ENCODE data around the gene DYNLT4.
"Not testable (repeated sequence)": the region's sequence is repeated elsewhere in the genome, so short reads cannot be mapped to it uniquely, and the experiment has no call there.

Gene DYNLT4

DNA sequence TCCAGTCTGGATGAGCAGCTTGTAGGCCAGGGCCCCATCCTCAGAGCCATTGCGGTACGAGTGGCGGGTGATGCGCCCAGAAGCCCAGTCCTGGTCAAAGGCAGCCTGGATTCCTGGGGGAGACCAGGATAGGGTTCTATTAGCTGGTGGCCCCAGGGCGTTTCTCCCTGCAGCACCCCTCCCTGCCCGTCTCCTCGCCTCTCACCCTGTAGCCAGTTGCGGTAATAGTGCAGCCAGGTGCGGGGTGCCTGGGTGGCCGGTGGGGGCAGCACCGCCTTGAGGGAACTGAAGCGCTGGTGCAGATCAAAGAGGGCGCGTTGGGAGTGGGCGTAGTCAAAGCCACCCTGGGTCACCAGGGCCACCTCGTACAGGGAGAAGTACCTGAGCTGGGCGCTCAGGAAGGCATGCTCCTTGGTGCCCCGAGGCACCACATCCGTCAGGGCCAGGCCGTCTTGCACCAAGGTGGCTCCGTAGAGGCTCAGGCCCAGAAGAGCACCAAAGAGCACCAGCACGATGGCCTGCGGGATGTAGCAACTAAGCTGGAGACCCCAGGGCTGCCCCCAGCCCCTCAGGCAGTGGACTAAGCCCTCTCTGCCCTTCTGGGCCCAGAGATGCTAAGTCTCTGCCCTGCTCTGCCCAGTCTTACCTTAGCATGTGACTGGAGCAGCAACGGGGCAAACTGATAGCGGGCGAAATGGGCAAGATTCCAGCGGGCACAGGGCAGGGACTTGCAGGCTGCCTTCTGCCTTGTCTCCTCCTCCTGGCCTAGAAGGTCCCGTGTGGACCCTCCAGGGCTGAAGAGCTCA, 20.2 kb upstream of the DYNLT4 start:
- no peaks in the 10 kb centered on the region for H3K36me3 ChIP-seq
- H3K4me1 ChIP-seq (ENCODE audit: control insufficient read depth in 1 of 2, insufficient read depth in 1 of 2, low read depth in 1 of 2, low read length in 1 of 2), result peaks cover 28 to 31% of the 10 kb centered on the region in 2 experiments
- H3K27ac ChIP-seq, result no peak overlapping the region
- no peaks in the 10 kb centered on the region for H3K27me3 ChIP-seq
- no peak overlapping the region for H3K4me3 ChIP-seq (ENCODE audit: low read depth in 1 of 2, low read length in 1 of 2)
- TF ChIP-seq, protein P1, sequence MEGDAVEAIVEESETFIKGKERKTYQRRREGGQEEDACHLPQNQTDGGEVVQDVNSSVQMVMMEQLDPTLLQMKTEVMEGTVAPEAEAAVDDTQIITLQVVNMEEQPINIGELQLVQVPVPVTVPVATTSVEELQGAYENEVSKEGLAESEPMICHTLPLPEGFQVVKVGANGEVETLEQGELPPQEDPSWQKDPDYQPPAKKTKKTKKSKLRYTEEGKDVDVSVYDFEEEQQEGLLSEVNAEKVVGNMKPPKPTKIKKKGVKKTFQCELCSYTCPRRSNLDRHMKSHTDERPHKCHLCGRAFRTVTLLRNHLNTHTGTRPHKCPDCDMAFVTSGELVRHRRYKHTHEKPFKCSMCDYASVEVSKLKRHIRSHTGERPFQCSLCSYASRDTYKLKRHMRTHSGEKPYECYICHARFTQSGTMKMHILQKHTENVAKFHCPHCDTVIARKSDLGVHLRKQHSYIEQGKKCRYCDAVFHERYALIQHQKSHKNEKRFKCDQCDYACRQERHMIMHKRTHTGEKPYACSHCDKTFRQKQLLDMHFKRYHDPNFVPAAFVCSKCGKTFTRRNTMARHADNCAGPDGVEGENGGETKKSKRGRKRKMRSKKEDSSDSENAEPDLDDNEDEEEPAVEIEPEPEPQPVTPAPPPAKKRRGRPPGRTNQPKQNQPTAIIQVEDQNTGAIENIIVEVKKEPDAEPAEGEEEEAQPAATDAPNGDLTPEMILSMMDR (IDR thresholded peaks at IDR 0.05), result no peak
- H3K9me3 ChIP-seq, result no peaks in the 10 kb centered on the region

DNA sequence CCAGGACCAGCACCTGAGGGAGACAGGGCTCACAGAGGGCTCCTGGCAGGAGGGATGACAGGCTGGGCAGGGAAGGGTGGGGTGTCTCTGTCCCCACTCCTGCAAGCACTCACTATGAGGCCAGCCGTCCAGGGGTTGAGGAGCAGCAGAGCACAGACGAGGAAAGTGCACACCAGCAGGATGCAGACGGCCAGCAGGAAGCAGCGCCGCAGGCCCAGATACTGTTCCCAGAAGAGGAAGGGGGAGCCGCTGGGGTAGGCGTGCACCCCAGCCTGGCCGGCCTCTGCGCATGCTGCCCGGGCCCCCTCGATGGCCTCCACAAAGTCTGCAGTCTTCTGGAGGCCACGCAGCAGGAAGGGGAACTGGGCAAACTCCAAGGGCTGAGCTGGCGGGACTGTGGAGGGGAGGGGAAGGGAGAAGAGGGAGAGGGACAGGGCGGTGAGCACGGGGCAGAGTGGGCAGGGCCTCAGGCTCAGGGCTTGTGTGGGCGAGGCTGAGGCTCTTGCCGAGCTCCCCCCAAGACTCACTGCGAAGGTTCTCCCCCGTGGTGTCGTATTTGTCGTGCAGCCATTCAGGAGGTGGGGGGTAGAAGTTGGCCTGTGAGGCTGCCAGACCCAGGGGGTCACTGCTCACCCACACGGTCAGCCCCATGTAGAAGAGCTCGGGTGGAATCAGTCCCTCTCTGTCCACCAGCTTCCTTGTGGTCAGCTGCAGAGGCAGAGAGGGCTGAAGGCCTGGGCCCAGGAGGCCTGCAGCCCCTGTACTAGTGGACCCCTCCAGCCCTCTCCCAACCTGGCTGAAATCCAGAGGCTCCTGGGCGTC, 19.4 kb upstream of the DYNLT4 start:
- peak overlapping the region; percentile 25 for H3K4me3 ChIP-seq (ENCODE audit: low read depth in 1 of 2, low read length in 1 of 2)
- H3K27me3 ChIP-seq, result no peaks in the 10 kb centered on the region
- peak overlapping the region; percentile 43 for H3K27ac ChIP-seq
- no peaks in the 10 kb centered on the region for H3K36me3 ChIP-seq
- TF ChIP-seq, protein P1 (IDR thresholded peaks at IDR 0.05), result no peak
- H3K4me1 ChIP-seq (ENCODE audit: control insufficient read depth in 1 of 2, insufficient read depth in 1 of 2, low read depth in 1 of 2, low read length in 1 of 2), result peaks cover 28 to 31% of the 10 kb centered on the region in 2 experiments
- H3K9me3 ChIP-seq, result no peaks in the 10 kb centered on the region

DNA sequence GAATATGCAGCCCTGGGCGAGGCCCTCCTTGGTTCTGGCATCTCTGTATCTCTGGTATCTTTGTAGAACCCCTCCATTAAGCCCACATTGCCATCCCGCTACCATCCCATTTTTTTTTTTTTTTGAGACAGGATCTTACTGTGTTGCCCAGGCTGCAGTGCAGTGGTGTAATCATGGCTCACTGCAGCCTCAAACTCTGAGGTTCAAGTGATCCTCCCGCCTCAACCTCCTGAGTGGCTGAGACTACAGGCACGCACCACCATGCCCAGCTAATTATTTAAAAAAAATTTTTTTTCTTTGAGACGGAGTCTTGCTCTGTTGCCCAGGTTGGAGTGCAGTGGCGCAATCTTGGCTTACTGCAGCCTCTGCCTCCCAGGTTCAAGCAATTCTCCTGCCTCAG, 17.2 kb upstream of the DYNLT4 start:
- not testable (repeated sequence) for H3K36me3 ChIP-seq; H3K27me3 ChIP-seq; H3K9me3 ChIP-seq; H3K4me3 ChIP-seq (ENCODE audit: low read depth in 1 of 2, low read length in 1 of 2); H3K27ac ChIP-seq
- H3K4me1 ChIP-seq (ENCODE audit: control insufficient read depth in 1 of 2, insufficient read depth in 1 of 2, low read depth in 1 of 2, low read length in 1 of 2), result peaks cover 19 to 24% of the 10 kb centered on the region in 2 experiments

DNA sequence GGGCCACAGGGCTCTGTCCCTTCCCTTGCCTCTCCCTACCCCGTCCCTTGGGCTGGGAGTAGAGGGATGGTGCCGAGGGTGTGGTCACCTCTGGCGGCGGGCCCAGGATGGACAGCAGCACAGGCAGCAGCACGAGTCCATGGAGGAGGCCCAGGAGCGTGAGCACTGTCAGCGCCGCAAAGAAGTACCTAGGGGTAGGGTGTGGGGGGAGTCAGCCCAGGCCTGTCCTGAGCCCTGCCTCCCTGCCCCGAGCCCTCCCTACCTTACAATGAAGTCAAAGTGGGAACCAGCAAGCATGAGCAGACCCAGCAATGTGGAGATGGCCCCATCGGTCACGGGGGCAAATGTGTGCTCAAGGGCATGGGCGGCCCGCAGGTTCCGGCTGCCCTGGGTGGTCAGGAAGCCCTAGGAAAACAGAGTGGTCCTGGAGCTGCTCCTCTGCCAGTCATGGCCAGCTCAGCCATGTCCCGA, 15.9 kb upstream of the DYNLT4 start:
- Histone ChIP-seq H3K4me1 (ENCODE audit: control insufficient read depth in 1 of 2, insufficient read depth in 1 of 2, low read depth in 1 of 2, low read length in 1 of 2) (peaks cover 28 to 30% of the 10 kb centered on the region in 2 experiments), H3K9me3 (no peaks in the 10 kb centered on the region), H3K36me3 (no peaks in the 10 kb centered on the region), H3K27ac (no peak overlapping the region), H3K27me3 (no peaks in the 10 kb centered on the region), H3K4me3 (ENCODE audit: low read depth in 1 of 2, low read length in 1 of 2) (no peak overlapping the region)
- TF ChIP-seq, protein P1 (IDR thresholded peaks at IDR 0.05), result no peak

DNA sequence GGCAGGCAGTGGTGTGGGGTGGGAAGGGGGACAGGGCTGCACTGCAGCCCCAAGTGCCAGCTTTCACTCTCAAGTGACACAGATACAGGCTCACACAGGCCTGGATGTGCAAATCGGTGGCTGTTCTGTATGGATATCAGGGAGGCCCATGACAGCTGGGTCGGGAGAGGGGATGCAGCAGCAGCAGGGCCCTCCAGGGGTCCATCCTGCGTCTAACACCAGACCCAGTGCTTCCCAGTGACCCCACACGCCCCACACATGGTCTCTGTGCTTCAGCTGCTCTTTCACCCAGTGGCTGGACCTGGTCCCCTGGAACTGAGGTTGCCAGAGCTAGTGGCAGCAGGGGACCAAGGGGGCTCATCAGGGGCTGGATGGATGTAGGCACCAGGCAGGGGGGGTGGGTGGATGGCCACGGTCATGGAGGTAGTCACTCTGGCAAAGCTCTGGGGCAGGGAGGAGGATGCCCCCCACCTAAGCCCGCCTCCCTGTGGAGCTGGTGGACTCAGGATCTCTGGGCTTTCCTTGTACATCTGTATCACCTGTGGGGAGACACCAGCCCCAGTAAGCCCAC, 15.1 kb upstream of the DYNLT4 start:
- peaks cover 28 to 29% of the 10 kb centered on the region in 2 experiments for H3K4me1 ChIP-seq (ENCODE audit: control insufficient read depth in 1 of 2, insufficient read depth in 1 of 2, low read depth in 1 of 2, low read length in 1 of 2)
- TF ChIP-seq, protein P1 (IDR thresholded peaks at IDR 0.05), result no peak
- H3K4me3 ChIP-seq (ENCODE audit: low read depth in 1 of 2, low read length in 1 of 2), result no peak overlapping the region
- no peaks in the 10 kb centered on the region for H3K9me3 ChIP-seq
- no peaks in the 10 kb centered on the region for H3K27me3 ChIP-seq
- no peak overlapping the region for H3K27ac ChIP-seq
- H3K36me3 ChIP-seq, result no peaks in the 10 kb centered on the region
